GM12878 (cell line): ENCODE measurements around the gene LCE2A. TPM values are rescaled to one million over a fixed set of nuclear protein-coding genes. Genes with fewer than 3 reads are reported as not detected.

ENCODE experiments used
- ATAC-seq: fragments of 200-7000 bp; cut with Tn5 transposase; 3 replicates; pipeline ENCODE4 v1.9.1; 2020; ENCODE audit warnings: mild to moderate bottlenecking, moderate library complexity
- BruUV-seq: library from RNA; stranded (reverse); fragments of 400-500 nt; replicated peaks from 2 replicates; lab custom pipeline; 2021; lab: Mats Ljungman, UMichigan
- CTCF ChIA-PET: fragments of 300-600 bp; sonication (Branson Sonifier 250); formaldehyde crosslinking; extraction: SDS; loops from one replicate; lab custom pipeline; 2021; ENCODE audit warnings: inconsistent platforms; lab: Yijun Ruan, JAX
- POLR2A ChIA-PET: fragments of 350-600 bp; formaldehyde crosslinking; extraction: SDS; loops from one replicate; lab custom pipeline; 2021; ENCODE audit warnings: inconsistent platforms; lab: Charles Lee
- RAD21 ChIA-PET: fragments of 300-600 bp; sonication (Branson Sonifier 250); formaldehyde crosslinking; loops from one replicate; lab custom pipeline; 2023; ENCODE audit warnings: antibody characterized with exemption; ENCODE audit not compliant: unreplicated experiment; lab: Charles Lee
- SMC1A ChIA-PET: fragments of 300-600 bp; sonication (Branson Sonifier 250); formaldehyde crosslinking; loops from one replicate; lab custom pipeline; 2023; ENCODE audit not compliant: unreplicated experiment, uncharacterized antibody; lab: Charles Lee
- DNase-seq: peaks from one replicate; pipeline ENCODE4 v3.0.0-alpha.2; 2011; ENCODE audit warnings: low read depth, low spot score
- FAIRE-seq: peaks from 3 replicates; lab custom pipeline; 2011; peaks lifted over from hg19 to GRCh38; lab: Jason Lieb, UNC
- H2AFZ ChIP-seq: 2 replicates; pipeline ENCODE4 v1.6.0; 2011; ENCODE audit warnings: low read depth, low read length, control low read depth; ENCODE audit not compliant: control insufficient read depth
- H3K27ac ChIP-seq: 2 replicates; pipeline ENCODE4 v1.5.1; 2011; ENCODE audit warnings: control low read depth; ENCODE audit not compliant: control insufficient read depth, insufficient read depth
- H3K27me3 ChIP-seq, 2 experiments: replicated peaks in 1 of 2; 2 replicates each; pipeline versions ENCODE4 v1.6.0 to v1.6.1; 2011; ENCODE audit warnings: low read length in 1 of 2; ENCODE audit not compliant: control insufficient read depth in 2 of 2, insufficient read depth in 2 of 2
- H3K36me3 ChIP-seq, 2 experiments: 2 replicates each; pipeline ENCODE4 v1.5.1; 2011; ENCODE audit warnings: low read length in 1 of 2; ENCODE audit not compliant: control insufficient read depth in 2 of 2, insufficient read depth in 2 of 2
- H3K4me1 ChIP-seq: 2 replicates; pipeline ENCODE4 v1.6.1; 2011; ENCODE audit warnings: mild to moderate bottlenecking, low read length, moderate library complexity, mixed read lengths; ENCODE audit not compliant: control insufficient read depth, insufficient read depth
- H3K4me2 ChIP-seq: 2 replicates; pipeline ENCODE4 v1.6.0; 2011; ENCODE audit warnings: control low read depth; ENCODE audit not compliant: control insufficient read depth, insufficient read depth
- H3K4me3 ChIP-seq: fragments of 200-600 bp; sonication (generic); 2 replicates; pipeline ENCODE4 v1.5.1; 2016
- H3K79me2 ChIP-seq: 2 replicates; pipeline ENCODE4 v1.6.0; 2011; ENCODE audit warnings: low read length; ENCODE audit not compliant: control insufficient read depth, insufficient read depth
- H3K9ac ChIP-seq: 2 replicates; pipeline ENCODE4 v1.8.0; 2011; ENCODE audit warnings: low read length, control low read depth, mixed read lengths; ENCODE audit not compliant: control insufficient read depth, insufficient read depth
- H3K9me3 ChIP-seq: replicated peaks from 3 replicates; pipeline ENCODE4 v1.5.1; 2011; ENCODE audit warnings: mild to moderate bottlenecking, low read length; ENCODE audit not compliant: control insufficient read depth, insufficient read depth
- H4K20me1 ChIP-seq: 2 replicates; pipeline ENCODE4 v1.6.0; 2011; ENCODE audit not compliant: control insufficient read depth, insufficient read depth
- HDGF ChIP-seq: fragments of 450-650 bp; IDR thresholded peaks from 2 replicates; pipeline ENCODE4 v1.6.1; 2016; ENCODE audit warnings: antibody characterized with exemption
- IKZF1 ChIP-seq: fragments of 450-650 bp; conservative IDR thresholded peaks from 2 replicates; pipeline ENCODE4 v1.6.1; 2017; ENCODE audit warnings: antibody characterized with exemption, mild to moderate bottlenecking
- IRF5 ChIP-seq: fragments of 450-650 bp; IDR thresholded peaks from 2 replicates; pipeline ENCODE4 v1.6.1; 2017; ENCODE audit warnings: borderline replicate concordance
- NFYB ChIP-seq: IDR thresholded peaks from 2 replicates; pipeline ENCODE4 v1.6.1; 2011; ENCODE audit warnings: low read depth, mild to moderate bottlenecking, low read length, improper control_type of control experiment, moderate library complexity; ENCODE audit not compliant: insufficient read depth
- NKRF ChIP-seq: fragments of 450-650 bp; conservative IDR thresholded peaks from 2 replicates; pipeline ENCODE4 v1.6.1; 2017; ENCODE audit warnings: mild to moderate bottlenecking, moderate library complexity
- PAX8 ChIP-seq: fragments of 450-650 bp; IDR thresholded peaks from 2 replicates; pipeline ENCODE4 v1.6.1; 2017; ENCODE audit warnings: mild to moderate bottlenecking, moderate library complexity
- RAD21 ChIP-seq: IDR thresholded peaks from 2 replicates; pipeline ENCODE4 v1.6.1; 2011; ENCODE audit warnings: mild to moderate bottlenecking, low read depth, low read length, moderate library complexity; ENCODE audit not compliant: insufficient read depth
- SMC3 ChIP-seq: IDR thresholded peaks from 2 replicates; pipeline ENCODE4 v1.6.1; 2011; ENCODE audit warnings: low read length, improper control_type of control experiment, borderline replicate concordance
- SPI1 ChIP-seq: IDR thresholded peaks from 2 replicates; pipeline ENCODE4 v1.6.1; 2011; ENCODE audit warnings: low read depth, mild to moderate bottlenecking, low read length, moderate library complexity, borderline replicate concordance; ENCODE audit not compliant: insufficient read depth
- STAT1 ChIP-seq: fragments of 450-650 bp; conservative IDR thresholded peaks from 2 replicates; pipeline ENCODE4 v1.6.1; 2014; ENCODE audit warnings: antibody characterized with exemption, mild to moderate bottlenecking
- SUPT20H ChIP-seq: IDR thresholded peaks from 2 replicates; pipeline ENCODE4 v1.6.1; 2011; ENCODE audit warnings: low read depth, mild to moderate bottlenecking, low read length, moderate library complexity, borderline replicate concordance; ENCODE audit not compliant: control insufficient read depth
- ZBTB11 ChIP-seq: fragments of 450-650 bp; formaldehyde crosslinking; IDR thresholded peaks from 2 replicates; pipeline ENCODE4 v1.5.0; 2022; ENCODE audit warnings: mild to moderate bottlenecking, missing genetic modification characterization
- ZSCAN29 ChIP-seq: fragments of 450-650 bp; IDR thresholded peaks from 2 replicates; pipeline ENCODE4 v1.6.1; 2017; ENCODE audit warnings: mild to moderate bottlenecking, moderate library complexity
- WGBS: methylation state at CpG from one replicate; pipeline ENCODE4 v1.1.6; 2016; ENCODE audit warnings: low lambda C conversion rate; ENCODE audit not compliant: insufficient replicate concordance, insufficient coverage; ENCODE audit errors: missing lambda C conversion rate; 5-methylcytosine and 5-hydroxymethylcytosine counted together
- in situ Hi-C: fragments of 300-500 bp; cut with MboI; formaldehyde crosslinking; loops from 9 replicates; pipeline ENCODE4 v1.14.3; 2018; ENCODE audit warnings: mixed read lengths
- intact Hi-C: fragments of 100-400 bp; cut with micrococcal nuclease; formaldehyde crosslinking; loops from one replicate; pipeline ENCODE4 v1.14.2; 2022; ENCODE audit not compliant: unreplicated experiment
- polyA plus RNA-seq, 11 experiments: library from polyadenylated mRNA; depleted of rRNA in 4 of 11; unstranded in 6 of 11; stranded (reverse) in 5 of 11; fragments of >200 nt; fragmentation: Nextera tagmentation in 4 of 11; fragmentation: Illumina TruSeq in 1 of 11; extraction: Ambion mirVana in 4 of 11; extraction: Trizol in 1 of 11; gene quantifications; 1 replicate in 1 of 11; 2 replicates in 10 of 11; pipeline versions ENCODE4 v1.2.1 to v1.2.3, GENCODE V29; 2011 to 2016; ENCODE audit warnings: inconsistent platforms in 2 of 11, missing spikeins in 2 of 11, low read depth in 1 of 11
- total RNA-seq, 4 experiments: library from RNA; depleted of rRNA in 3 of 4; stranded (reverse); fragments of >200 nt in 3 of 4; fragmentation: Illumina TruSeq in 1 of 4; extraction: Trizol in 1 of 4; gene quantifications; 2 replicates each; pipeline versions ENCODE4 v1.2.1 to v1.2.3, GENCODE V29; 2013 to 2021

LCE2A gene
- total and polyA plus RNA-seq, 10 of the 15 experiments (the other 5 are each of a cell fraction or from before 2014, with no cell fraction given): not detected

- TF ChIP-seq ZBTB11 (no peak), HDGF (no peak), SUPT20H (no peak), NKRF (no peak), IRF5 (no peak)
- TF ChIP-seq, all 136 proteins: peak for 0
These were observed 1.6 kb downstream of the LCE2A start (continued) for GRCh38 chr1:152699746-152700145.

GRCh38 chr1:152707860-152708259 is 9.7 kb downstream of the LCE2A start, which contains the start of gene LCE4A:
Gene LCE4A (plus strand): TSS chr1:152708160. CDS start chr1:152709076, 916 bp downstream.
- 0% methylated on average over 2 of the region's 2 CpGs for WGBS
- FAIRE-seq: no peak
- CTCF ChIA-PET: no interaction called here
- TF ChIP-seq ZSCAN29 (no peak), IKZF1 (no peak), STAT1 (no peak), SMC3 (no peak), SPI1 (no peak), RAD21 (no peak), PAX8 (no peak), ZBTB11 (no peak), NFYB (no peak)

More at GRCh38 chr1:152707860-152708259, 9.7 kb downstream of the LCE2A start, which contains the start of gene LCE4A:
- BruUV-seq: no TSS peak
- ATAC-seq: no peak
- no peak for DNase-seq
- ChIA-PET POLR2A (no interaction called here), SMC1A (no interaction called here), RAD21 (no interaction called here)
- Histone ChIP-seq H2AFZ (no peak within 1 kb of the TSS), H3K9ac (no peak within 1 kb of the TSS), H3K79me2 (no peaks in the 10 kb centered on the region), H3K4me3 (no peak within 1 kb of the TSS), H3K27ac (no peak within 1 kb of the TSS), H3K4me2 (no peak within 1 kb of the TSS), H3K27me3 (no peaks in the 10 kb centered on the region; a peak in 1 of 4 replicates), H3K4me1 (no peaks in the 10 kb centered on the region), H3K9me3 (no peaks in the 10 kb centered on the region), H3K36me3 (no peaks in the 10 kb centered on the region), H4K20me1 (no peaks in the 10 kb centered on the region)
- intact Hi-C loops: no loop called here
- in situ Hi-C loops: no loop called here
